Endothelial cell of umbilical vein (primary cell): ENCODE data around the gene SFTA2. TPM values are rescaled to one million over a fixed set of nuclear protein-coding genes. Genes with fewer than 3 reads are reported as not detected.

ENCODE experiments used
- BruUV-seq: library from RNA; stranded (reverse); fragments of 400-500 nt; replicated peaks from 2 replicates; lab custom pipeline; 2021; lab: Mats Ljungman, UMichigan
- CTCF ChIA-PET: fragments of 300-600, 350-600 bp; sonication (Branson Sonifier 250); formaldehyde crosslinking; loops from one replicate; lab custom pipeline; 2021; ENCODE audit warnings: antibody characterized with exemption, inconsistent platforms; lab: Charles Lee
- POLR2A ChIA-PET: fragments of 300-600, 350-600 bp; sonication (Branson Sonifier 250); formaldehyde crosslinking; loops from one replicate; lab custom pipeline; 2021; ENCODE audit warnings: antibody characterized with exemption, inconsistent platforms; lab: Charles Lee
- DNase-seq: peaks from one replicate; pipeline ENCODE4 v3.0.0-alpha.2; 2011; ENCODE audit warnings: low read depth, low spot score
- FAIRE-seq: peaks from 2 replicates; lab custom pipeline; 2011; peaks lifted over from hg19 to GRCh38; lab: Jason Lieb, UNC
- H2AFZ ChIP-seq: 2 replicates; pipeline ENCODE4 v1.6.0; 2012; ENCODE audit warnings: low read depth, low read length, control low read depth, inconsistent platforms
- H3K27ac ChIP-seq: 2 replicates; pipeline ENCODE4 v1.5.1; 2011; ENCODE audit warnings: low read depth, mild to moderate bottlenecking, control low read depth, low read length, moderate library complexity; ENCODE audit not compliant: insufficient read depth
- H3K27me3 ChIP-seq, 2 experiments: 2 replicates each; pipeline versions ENCODE4 v1.6.0 to v1.6.1; 2011; ENCODE audit warnings: low read length in 2 of 2, mixed read lengths in 1 of 2; ENCODE audit not compliant: control insufficient read depth in 2 of 2, insufficient read depth in 2 of 2
- H3K36me3 ChIP-seq, 2 experiments: 2 replicates in 1 of 2; 3 replicates in 1 of 2; pipeline ENCODE4 v1.5.1; 2011; ENCODE audit warnings: low read length in 2 of 2, mild to moderate bottlenecking in 1 of 2, moderate library complexity in 1 of 2; ENCODE audit not compliant: control insufficient read depth in 2 of 2, insufficient read depth in 2 of 2; ENCODE audit errors: extremely low read depth in 1 of 2
- H3K4me1 ChIP-seq: 3 replicates; pipeline ENCODE4 v1.5.1; 2011; ENCODE audit warnings: mild to moderate bottlenecking, low read length; ENCODE audit not compliant: control insufficient read depth, insufficient read depth; ENCODE audit errors: extremely low read depth
- H3K4me2 ChIP-seq: 2 replicates; pipeline ENCODE4 v1.6.1; 2011; ENCODE audit warnings: low read length, control low read depth, mixed read lengths; ENCODE audit not compliant: insufficient read depth
- H3K4me3 ChIP-seq, 3 experiments: fragments of 200-600 bp in 1 of 3; sonication (generic), shearing (Covaris generic) in 1 of 3; replicated peaks in 1 of 3; 2 replicates each; pipeline ENCODE4 v1.5.1; 2011 to 2016; ENCODE audit warnings: control low read depth in 3 of 3, low read length in 3 of 3, mild to moderate bottlenecking in 2 of 3, inconsistent platforms in 1 of 3, low read depth in 1 of 3, moderate library complexity in 1 of 3; ENCODE audit not compliant: insufficient read depth in 1 of 3
- H3K79me2 ChIP-seq: 2 replicates; pipeline ENCODE4 v1.6.0; 2012; ENCODE audit warnings: low read length, inconsistent platforms; ENCODE audit not compliant: control insufficient read depth, insufficient read depth
- H3K9ac ChIP-seq: replicated peaks from 2 replicates; pipeline ENCODE3; 2011; ENCODE audit warnings: low read length, control low read depth; ENCODE audit not compliant: insufficient read depth; ENCODE audit errors: extremely low read depth
- H3K9me1 ChIP-seq: replicated peaks from 3 replicates; pipeline ENCODE4 v1.6.0; 2011; ENCODE audit warnings: mild to moderate bottlenecking, low read length; ENCODE audit not compliant: control insufficient read depth, insufficient read depth; ENCODE audit errors: extremely low read depth
- H3K9me3 ChIP-seq: replicated peaks from 2 replicates; pipeline ENCODE4 v1.5.1; 2012; ENCODE audit warnings: low read length, inconsistent platforms; ENCODE audit not compliant: control insufficient read depth, insufficient read depth
- H4K20me1 ChIP-seq: replicated peaks from 2 replicates; pipeline ENCODE3; 2011; ENCODE audit warnings: mild to moderate bottlenecking, low read length; ENCODE audit not compliant: control insufficient read depth, insufficient read depth; ENCODE audit errors: extremely low read depth
- CTCF ChIP-seq, 2 donors: IDR thresholded peaks; 1 replicate in 1 of 2; 2 replicates in 1 of 2; pipeline ENCODE4 v1.5.1; 2011; ENCODE audit warnings: low read length in 2 of 2, mild to moderate bottlenecking in 2 of 2, moderate library complexity in 2 of 2, control low read depth in 1 of 2, inconsistent platforms in 1 of 2, low read depth in 1 of 2; ENCODE audit not compliant: insufficient read depth in 1 of 2; ENCODE audit errors: extremely low read depth in 1 of 2
- EZH2 ChIP-seq: IDR thresholded peaks from 2 replicates; pipeline ENCODE4 v1.6.1; 2012; ENCODE audit warnings: borderline replicate concordance, low read depth, mild to moderate bottlenecking, moderate library complexity, low read length, inconsistent platforms; ENCODE audit not compliant: severe bottlenecking
- FOS ChIP-seq: IDR thresholded peaks from 2 replicates; pipeline ENCODE4 v1.6.1; 2011; ENCODE audit warnings: mild to moderate bottlenecking, low read length, moderate library complexity, borderline replicate concordance; ENCODE audit not compliant: insufficient read depth
- GATA2 ChIP-seq: IDR thresholded peaks from 2 replicates; pipeline ENCODE4 v1.7.0; 2011; ENCODE audit warnings: low read depth, mild to moderate bottlenecking, moderate library complexity, mixed read lengths, low read length; ENCODE audit not compliant: insufficient read length, insufficient read depth
- JUN ChIP-seq: IDR thresholded peaks from 2 replicates; pipeline ENCODE4 v1.6.1; 2011; ENCODE audit warnings: borderline replicate concordance, low read depth; ENCODE audit not compliant: insufficient read length, insufficient read depth
- MAX ChIP-seq: IDR thresholded peaks from 2 replicates; pipeline ENCODE4 v1.6.1; 2011; ENCODE audit not compliant: insufficient read depth, insufficient read length
- MYC ChIP-seq: IDR thresholded peaks from one replicate; pipeline ENCODE4 v1.6.1; 2011; ENCODE audit warnings: mild to moderate bottlenecking, low read depth, low read length
- POLR2A ChIP-seq: IDR thresholded peaks from 2 replicates; pipeline ENCODE4 v1.6.1; 2012; ENCODE audit warnings: low read depth, mild to moderate bottlenecking, control low read depth, low read length
- POLR2AphosphoS5 ChIP-seq: IDR thresholded peaks from 2 replicates; pipeline ENCODE4 v1.6.1; 2012; ENCODE audit warnings: low read depth, mild to moderate bottlenecking, control low read depth, low read length, moderate library complexity; ENCODE audit not compliant: insufficient read depth
- dilution Hi-C: fragments of 300-500 bp; cut with MboI; formaldehyde crosslinking; loops from one replicate; pipeline ENCODE4 v1.15.0; 2019; ENCODE audit warnings: low sequenced_read_pairs; ENCODE audit not compliant: extremely low pct_ligation_motif_present
- intact Hi-C: fragments of 100-400 bp; cut with micrococcal nuclease; formaldehyde crosslinking; loops from one replicate; pipeline ENCODE4 v1.10.0; 2022
- polyA plus RNA-seq, 4 experiments: library from polyadenylated mRNA; depleted of rRNA in 3 of 4; stranded (reverse) in 3 of 4; unstranded in 1 of 4; fragments of >200 nt; gene quantifications; 2 replicates each; pipeline versions ENCODE4 v1.2.1 to v1.2.3, GENCODE V29; 2011 to 2012; ENCODE audit warnings: missing spikeins in 1 of 4
- total RNA-seq: library from RNA; stranded (reverse); gene quantifications from 2 replicates; pipeline ENCODE4 v1.2.3, GENCODE V29; 2021

SFTA2 gene
- total and polyA plus RNA-seq, 2 donors (not counting 3 experiments of a cell fraction or from before 2014, with no cell fraction given): not detected

DNA sequence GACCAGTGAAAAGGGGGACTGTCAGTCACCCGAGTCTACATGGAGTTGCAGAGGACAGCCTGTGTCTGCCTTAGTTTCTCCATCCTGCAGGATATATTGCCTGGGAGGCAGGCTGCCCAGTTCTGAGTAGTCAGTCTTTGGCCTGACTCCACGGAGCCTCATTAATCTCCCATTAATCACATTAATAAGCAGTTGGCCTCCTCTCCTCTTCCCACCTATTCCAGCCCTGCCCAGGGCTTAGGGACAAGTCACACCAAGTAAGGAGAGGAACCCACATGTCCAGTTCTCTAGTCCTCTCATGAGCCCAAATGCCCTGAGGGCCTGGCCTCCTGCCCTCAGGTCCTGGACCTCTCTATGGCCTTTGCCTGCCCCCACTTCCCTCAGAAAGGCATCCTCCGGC lies 7.5 kb upstream of the SFTA2 start:
- Histone ChIP-seq H2AFZ (no peak overlapping the region), H3K4me1 (no peaks in the 10 kb centered on the region), H3K9me1 (no peaks in the 10 kb centered on the region), H3K36me3 (no peaks in the 10 kb centered on the region), H4K20me1 (no peaks in the 10 kb centered on the region), H3K79me2 (no peaks in the 10 kb centered on the region), H3K27me3 (peaks cover 2 to 9% of the 10 kb centered on the region in 2 experiments), H3K9ac (no peak overlapping the region), H3K4me2 (no peak overlapping the region), H3K4me3 (no peak overlapping the region), H3K27ac (no peak overlapping the region), H3K9me3 (no peaks in the 10 kb centered on the region)
- intact Hi-C loops (no loop called here), dilution Hi-C loops (no loop called here)
- FAIRE-seq (no peak), DNase-seq (no peak)
- BruUV-seq: no TSS peak
- POLR2A ChIA-PET: no interaction called here
- TF ChIP-seq GATA2 (no peak), JUN (no peak), POLR2A (no peak), EZH2 (no peak), MAX (no peak), MYC (no peak), POLR2AphosphoS5 (no peak), FOS (no peak), CTCF (IDR thresholded peaks at IDR 0.05; ENCODE audit: extremely low read depth in 1 of 2, insufficient read depth in 1 of 2, low read depth in 1 of 2, low read length in 2 of 2) (no peak)
- CTCF ChIA-PET: interaction anchor here (3.8 kb wide), 1 partner anchor 130 kb away, joined by 37 read pairs; no protein-coding TSS in a partner anchor
